HuH-7.5 (cell line): Measurements from ENCODE around the gene CERS6.

Experiments used
- DNase-seq: peaks from one replicate; pipeline ENCODE4 v3.0.0; 2011; ENCODE audit warnings: low spot score

Gene CERS6

DNA sequence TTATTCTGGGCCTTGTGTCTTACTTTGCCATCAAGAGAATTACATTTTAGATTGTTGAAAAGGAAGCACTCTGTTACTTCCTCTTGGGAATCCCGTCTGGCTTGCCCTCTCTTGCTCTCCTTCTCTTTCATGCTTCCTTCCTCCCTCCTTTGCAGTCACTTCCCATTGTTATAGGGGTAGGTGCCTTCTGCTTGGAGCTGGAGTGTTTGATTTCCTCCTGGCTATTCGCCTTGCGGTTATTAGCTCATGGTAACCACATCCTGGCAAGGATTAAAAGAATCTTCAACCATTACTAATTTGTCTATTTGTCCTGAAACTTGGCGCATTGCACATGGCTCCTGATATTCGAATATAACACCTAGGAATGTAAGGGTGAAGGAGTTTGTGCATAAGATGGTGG is 115.0 kb downstream of the CERS6 start:
- DNase-seq = no peak

DNA sequence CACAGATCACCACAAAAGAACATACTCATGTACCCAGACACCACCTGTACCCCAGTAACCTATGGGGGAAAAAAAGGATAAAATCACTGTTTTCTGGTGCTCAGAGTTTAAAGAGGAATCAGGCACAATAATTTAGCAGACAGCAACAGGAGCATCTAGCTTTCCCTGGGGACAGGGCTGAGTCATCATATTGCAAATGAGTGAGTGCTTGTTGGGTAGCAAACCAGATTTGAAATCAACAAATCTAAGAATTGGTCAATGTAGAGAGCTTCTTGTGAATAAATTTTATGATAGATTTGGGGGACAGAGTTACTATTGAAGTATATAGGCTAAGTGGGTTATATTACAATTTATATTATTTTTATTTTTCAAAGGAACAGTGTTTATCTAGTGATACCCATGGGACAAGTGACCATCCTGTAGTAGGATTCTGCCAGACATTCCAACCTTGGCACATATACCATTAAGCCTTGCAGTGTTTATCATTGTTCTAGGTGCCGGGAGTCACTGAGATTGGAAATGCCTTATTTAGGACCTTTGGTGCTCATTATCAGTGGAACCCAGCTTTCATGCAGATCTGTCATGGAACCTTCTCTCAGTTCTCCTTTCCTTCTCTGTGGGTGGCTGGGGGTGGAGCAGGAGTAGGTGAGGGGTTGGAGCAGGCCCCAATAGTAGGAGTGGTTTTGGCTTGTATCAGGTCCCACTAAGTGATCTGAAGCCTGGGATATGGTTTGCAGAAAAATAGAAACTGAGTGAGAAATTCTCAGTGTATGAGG is 117.2 kb downstream of the CERS6 start:
- no peak for DNase-seq

DNA sequence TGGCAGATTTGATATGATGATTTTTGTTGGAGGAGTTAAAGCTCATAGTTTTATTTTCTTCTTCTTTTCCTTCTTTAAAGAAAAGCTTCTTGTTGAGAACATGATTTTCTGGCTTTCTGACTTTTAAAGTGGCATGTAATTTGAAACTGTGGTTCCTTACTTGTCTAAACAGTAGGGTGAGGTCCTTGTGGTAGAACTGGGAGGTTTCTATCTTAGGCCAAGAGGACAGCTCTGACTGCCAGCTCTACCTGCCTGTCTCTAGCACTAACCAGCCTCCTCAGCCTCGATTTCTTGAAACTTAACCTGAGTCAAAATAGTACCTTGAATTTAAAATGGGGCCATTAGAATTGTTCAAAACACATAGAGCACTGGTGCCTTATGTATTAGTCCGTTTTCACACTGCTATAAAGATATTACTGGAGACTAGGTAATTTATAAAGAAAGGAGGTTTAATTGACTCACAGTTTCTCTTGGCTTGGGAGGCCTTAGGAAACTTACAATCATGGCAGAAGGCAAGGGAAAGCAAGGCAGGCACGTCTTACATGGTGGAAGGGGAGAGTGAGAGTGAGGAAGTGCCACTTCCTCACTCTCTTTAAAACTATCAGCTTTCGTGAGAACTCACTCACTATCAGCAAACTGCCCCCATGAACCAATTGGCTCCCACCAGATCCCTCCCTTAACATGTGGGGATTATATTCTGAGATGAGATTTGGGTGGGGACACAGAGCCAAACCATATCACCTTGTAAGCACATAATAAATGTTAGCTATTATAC is 119.0 kb downstream of the CERS6 start:
- no peak for DNase-seq

DNA sequence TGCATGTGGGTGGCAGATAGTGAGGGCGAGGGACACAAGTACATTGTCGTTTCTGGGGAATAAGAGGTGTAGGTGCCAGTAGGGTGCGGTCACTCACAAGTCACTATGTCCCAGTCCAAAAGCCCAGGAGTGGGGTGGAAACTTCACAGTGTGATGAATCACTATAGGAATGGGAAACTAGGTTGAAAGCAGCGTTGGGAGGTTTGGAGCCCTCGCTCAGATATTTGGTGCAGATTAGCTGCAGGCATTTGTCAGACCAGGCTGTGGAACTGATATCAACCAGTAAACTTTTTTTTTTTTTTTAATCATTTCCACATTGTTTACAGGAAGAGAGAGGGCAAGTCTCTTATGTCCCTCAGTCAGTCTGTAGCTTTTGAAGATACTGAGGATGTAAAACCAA is 121.8 kb downstream of the CERS6 start:
- no peak for DNase-seq

DNA sequence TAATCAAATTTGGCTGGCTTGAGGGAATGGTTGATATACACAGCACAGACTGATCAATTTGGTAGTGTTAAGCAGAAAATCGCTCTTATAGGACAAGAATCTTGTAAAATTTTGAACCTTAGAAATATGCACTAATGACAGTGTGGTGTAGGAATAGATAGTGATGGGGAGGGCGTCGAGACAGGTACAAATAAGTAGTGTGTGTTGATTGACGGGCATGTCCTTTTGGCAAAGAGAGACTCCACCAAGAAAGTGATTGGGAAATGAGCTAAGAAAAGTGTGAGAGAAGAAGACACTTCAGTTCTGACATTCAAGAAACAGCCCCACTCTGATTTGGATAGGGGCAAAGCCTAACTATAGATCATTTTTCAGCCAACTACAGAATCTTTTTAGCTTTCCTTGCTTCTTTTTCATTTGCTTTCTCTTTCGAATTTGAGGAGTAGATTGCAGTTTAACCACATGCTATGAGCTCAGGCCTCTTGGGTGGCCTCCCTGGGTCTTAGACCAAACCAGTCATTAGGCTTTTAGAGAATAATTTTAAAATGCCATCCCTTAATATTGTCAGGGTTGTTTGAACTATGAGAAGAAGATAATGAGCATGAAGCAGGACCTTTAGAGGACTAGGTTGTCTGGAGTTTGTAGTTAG is 127.1 kb downstream of the CERS6 start:
- DNase-seq = no peak

DNA sequence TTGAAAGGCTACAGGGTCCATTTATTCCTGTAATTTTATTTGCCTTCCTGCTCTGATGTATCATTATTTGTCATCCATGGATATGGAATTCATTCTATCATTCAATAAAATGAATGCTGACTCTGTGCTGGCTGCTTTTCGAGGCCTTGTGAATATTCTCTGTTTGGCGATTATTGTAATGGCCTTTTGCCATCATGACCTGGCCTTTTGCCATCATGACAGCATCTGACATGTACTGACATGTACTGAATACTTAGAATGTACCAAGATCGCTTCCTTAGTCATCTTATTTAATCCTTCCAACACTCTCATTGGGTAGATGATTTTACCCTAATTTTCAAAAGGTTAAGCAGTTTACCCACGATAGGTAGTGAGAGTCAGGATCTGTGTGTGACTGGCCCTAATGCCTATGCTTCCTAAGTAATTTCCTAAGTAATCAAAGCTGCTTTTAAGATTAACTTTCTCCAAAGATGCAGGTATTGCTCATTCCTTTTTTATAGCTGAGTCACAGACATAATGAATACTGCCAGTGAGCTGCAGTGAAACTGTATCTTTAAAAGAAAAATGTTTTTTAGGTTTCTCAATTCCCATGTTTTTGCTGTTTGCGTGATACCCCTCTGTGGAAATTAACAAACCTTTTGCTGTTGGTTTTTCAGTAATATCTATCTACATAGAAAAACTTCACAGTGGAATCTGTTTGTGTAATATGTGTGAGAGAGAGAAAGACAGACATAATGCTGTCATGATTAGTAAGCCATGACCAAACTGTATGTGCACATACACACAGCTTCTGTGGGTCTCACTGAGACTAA is 127.8 kb downstream of the CERS6 start:
- no peak for DNase-seq

DNA sequence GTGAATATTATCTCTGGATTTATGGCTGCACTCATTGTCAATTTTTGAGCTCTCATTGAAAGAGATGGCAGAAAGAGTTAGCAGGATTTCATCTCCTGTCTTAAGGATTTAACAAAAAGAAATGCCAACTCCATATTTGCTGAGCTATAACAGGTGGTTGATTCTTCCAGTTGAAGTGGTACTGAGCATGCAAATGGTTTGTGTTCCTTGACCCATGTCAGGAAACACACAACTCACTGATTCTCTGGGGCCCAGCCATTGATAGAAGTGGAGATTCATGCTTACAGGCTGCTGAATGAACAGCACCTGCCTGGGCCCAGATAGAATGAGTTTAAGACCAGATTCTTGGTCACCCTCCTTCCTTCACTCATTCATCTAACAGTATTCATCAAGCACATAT is 128.8 kb downstream of the CERS6 start:
- no peak for DNase-seq

DNA sequence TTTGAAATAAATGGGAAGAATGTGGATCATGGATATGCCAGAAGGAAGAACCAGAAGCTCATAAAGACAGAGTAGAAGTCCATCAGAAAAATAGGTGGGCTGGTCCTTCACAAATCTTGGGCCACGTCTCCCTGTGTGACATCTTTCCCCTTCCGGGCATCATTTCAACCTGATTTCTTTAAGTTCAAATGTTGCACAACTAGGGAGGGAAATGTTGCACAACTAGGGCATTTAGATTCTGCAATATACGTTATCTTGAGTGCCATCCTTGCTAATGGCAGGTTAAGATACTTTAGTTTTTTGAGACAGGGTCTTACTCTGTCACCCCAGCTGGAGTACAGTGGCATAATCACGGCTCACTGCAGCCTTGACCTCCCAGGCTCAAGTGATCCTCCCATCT is 129.6 kb downstream of the CERS6 start:
- DNase-seq = no peak

DNA sequence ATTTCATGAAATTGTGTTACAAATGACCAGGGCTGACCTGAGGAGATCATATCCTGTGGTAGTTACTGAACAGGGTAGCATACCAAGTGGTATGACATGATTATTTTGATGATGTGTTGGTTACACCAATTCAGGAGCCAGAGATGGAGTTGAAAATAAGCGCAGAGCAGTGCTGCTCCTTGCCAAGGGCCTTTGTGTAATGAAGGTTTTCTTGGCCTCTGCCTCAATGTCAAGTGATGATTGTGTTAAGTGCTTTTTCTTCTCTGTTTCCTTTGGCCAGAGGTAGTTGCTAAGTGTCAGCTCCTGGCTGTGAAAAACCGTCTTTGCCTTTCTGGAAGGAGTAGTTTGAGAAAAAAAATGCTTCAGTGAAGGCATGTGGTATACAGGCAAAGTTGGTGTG is 131.2 kb downstream of the CERS6 start:
- DNase-seq = no peak

DNA sequence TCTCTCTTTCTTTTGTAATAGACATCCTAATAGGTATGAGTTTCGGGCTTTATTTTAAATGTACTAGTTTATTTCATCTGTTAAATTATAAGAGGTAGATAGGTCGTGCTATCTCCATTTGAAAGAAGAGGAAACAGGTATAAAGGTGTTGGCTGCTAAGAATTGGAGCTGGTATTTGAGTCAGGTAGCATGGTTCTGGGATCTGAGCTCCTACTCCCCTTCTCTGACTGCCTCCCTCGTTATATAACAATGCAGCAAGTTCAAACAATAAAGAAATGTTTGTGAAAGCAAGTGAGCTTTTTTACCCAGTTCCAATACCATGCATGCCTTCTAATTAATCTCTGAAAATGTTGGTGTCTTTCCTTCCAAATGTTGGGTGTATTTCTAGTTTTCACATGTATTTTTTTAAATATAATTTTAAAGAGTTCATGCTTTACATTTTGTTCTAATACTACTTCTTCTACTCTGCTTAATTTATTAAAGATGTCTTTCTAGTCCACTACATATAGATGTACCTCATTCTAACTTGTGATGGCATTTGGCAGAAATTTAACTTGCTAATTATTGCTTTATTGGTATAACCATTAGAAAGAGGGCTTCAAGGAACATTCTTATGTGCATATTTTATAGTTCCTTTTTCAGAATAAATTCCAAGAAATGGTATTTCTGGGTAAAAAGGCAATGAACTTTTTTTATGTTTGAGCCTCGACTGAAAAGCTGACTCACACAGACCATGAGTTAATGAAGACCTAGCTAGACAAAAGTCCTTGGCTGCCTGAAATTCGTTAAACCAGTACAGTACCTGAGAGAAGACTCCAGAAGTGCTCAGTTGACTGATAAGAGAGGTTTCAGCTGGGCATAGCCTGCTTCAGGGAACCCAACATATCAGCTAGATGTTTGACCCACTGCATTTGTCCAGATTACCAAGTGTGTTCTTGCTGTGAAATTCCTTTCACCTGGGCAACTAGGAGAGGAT is 133.5 kb downstream of the CERS6 start:
- DNase-seq = no peak

DNA sequence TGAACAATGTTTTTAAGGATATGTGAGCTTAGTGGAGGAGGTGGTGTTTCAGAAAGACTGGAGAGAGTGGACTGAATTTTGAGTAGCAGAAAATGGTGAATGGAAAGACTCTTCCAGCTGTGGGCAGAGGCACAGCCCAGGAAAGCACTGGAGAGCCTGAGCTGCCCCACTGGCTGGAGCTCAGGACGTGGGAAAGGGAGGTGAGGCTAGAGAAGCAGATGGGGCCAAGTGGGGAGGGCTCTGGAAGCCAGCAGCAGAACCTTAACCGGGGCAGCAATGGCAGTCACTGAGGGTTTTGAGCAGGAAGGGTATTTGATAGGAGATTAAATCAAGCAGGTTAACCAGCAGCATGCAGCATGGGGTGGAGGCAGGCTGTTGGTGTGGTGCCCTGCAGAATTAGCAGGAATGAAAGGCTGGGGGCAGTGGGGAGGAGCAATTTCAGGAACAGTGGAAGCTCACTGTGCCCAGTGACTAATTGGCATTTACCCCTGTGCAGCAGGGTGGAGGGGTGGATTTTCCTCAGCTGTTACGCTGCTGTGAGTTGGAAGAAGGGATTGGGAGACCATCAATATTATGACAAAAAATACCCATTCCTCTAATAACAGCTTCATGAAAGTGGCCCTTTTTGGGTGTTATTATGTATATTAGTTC is 136.2 kb downstream of the CERS6 start:
- no peak for DNase-seq

DNA sequence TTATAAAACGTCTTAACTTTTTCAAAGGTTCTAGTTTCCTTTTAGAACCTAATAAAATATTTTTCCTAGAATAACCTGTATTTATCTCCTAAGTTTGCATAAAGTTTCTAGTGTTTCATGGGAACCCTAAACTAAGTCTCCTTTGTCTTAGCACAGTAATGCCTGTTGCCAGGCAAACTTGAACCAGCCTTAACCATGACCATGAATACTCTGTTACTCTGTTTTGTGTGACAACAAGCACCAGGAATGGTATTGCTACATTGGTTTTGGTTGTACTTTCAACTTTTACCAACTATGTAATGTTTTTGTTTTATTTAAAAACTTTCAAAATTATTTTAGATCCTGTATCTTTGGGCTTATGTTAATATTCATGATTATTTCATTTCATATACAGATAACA is 137.6 kb downstream of the CERS6 start:
- DNase-seq = no peak

DNA sequence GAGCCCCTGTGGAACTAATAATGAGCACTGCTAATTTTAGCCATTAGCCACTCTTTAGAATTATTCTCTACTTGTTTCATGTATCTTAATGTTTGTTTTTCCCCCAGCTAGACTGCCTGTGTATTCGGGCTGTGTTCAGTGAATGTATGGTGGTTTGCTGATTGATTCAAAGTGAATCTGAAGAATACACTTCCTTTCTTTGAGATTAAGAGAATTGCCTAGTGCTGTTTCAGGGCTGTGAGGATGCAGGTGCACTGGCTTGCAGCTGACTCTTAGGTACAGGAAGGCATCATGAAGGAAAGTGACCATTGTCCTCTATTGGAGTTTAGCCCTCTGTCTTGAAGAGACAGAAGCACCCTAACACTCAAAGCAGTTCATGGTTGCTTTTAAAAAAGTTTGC is 138.7 kb downstream of the CERS6 start:
- no peak for DNase-seq

DNA sequence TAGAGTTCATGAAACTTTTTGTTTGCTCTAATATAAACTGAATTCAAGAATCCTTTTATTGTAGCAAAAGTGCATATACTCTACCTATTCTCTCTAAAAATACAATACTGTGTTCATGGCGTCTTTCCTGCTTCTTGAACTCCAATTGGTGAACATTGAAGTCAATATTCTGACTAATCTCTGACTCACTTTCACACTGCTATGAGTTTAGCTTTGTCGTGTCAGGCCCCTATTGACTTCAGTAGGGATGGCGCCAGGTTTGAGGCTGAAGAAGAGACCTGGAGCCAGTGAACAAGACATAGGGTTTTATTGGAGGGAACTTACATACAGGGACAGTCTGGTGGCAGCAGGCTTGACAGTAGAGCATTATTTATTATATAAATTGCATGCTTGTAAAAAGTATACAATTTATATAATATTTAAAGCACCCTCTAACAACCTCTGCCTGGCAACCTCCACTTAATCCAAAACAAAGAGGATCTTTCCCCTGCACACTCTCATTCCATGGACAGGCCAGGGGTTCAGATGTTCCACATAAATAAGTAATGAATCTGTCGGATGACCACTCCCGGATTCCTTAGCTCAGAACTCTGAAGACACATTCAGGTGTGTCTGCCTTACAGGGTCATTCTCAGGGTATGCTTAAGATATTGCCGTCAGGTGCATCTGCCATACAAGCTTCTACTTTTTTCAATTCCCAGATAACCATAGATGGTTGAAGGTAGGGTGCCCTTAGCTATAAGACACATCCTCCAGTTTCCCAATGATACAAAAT is 141.0 kb downstream of the CERS6 start:
- no peak for DNase-seq

DNA sequence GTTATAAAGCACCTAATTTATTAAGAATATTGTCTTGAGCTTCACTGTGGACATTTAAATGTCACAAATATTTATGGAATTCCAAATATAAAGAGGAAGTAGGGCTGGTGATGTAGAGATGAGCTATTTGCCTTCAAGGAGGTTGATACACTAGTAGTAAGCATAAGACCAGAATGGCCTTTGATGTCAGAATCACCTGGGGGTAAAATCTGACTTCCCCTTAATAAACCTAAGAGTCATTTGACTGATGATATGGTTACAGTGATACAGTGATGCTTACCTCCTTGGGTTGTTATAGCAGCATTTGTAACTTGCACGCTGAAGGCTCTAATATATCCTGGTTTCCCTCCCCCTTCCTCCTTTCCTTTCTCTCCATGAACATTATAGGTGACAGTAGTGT is 143.7 kb downstream of the CERS6 start:
- no peak for DNase-seq

DNA sequence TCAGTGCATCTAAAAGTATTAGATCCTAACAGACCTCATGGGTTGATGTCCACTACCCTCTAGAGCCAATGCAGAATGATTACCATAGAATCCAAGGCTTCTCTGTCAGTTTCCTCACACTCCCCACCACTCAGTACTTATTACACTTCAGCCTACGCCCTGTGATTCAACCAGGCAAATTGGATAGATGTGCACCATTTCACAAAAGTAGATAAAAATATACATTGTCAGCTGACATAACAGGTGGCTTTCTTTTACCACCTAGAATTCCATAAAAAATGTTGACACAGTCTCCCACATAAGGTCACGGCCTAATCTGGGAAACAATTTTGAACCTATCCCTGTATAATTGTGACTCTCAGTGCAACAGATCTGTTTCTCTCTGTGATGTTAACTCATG is 144.9 kb downstream of the CERS6 start:
- DNase-seq = no peak

DNA sequence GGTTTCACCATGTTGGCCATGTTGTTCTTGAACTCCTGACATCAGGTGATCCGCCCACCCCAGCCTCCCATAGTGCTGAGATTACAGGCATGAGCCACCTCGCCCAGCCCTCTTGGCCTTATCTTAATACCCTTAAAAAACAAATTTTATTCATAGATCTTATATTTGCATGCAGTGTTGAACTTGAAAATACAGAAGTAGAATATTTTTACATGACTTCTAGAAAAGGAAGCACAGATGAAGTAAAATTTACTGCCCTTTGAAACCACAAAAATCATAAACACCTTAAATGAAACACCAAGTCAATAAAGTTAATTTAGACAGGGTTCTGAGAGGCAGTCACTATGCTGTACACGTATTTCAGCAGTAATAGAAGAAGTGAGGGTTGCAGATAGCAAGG is 145.7 kb downstream of the CERS6 start:
- no peak for DNase-seq

DNA sequence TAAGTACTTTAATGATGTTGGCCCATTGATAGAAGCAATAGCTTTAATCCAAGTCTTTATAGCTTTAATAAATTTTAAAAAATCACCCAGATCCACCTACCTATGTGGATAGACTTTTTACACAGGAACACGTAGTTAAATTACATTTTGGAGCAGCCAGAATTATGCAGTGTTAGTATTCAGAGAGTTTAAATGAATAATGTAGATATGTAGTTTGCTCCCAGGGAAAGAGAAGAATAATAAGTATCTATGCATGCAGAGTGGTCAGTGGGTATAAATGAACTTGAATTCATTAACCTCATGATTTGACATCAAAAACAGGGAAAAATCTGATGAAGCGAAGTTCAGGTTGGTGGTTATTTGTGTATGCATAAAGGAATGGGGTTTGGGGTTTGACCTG is 146.3 kb downstream of the CERS6 start:
- DNase-seq = no peak

DNA sequence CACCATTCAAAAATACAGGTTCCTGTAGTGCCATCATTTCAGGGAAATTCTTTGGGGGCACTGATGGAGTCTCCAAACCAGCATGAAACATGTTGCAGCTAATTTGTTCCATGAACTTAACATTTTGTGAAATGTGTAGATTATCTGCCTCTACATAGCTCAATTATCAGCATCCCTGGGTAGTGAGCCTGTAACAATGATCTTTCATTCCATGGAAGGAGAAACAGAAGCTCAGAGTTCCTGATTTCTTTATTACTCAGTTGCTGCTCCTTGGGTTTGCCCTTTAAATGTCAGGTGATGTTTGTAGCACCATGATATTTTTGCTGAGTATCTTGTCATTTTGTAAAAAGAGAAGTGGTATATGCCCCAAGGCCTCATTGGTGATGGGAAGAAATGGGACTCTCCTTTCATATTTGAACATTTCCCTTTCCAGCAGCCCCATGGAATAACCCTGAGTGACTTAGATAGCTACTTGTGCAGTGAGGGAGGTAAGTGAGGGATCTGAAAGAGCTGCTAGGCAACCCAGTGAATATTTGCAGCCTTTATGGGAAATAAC is 146.9 kb downstream of the CERS6 start:
- no peak for DNase-seq
